Adrenal gland (tissue), 5 donors: Measurements from ENCODE around the gene ANTXR1.

Experiments used
- CTCF ChIP-seq, 6 experiments: fragments of 450-650 bp in 4 of 6; fragments of 200-600 bp in 2 of 6; sonication (generic) in 1 of 6; IDR thresholded peaks; 1 replicate in 5 of 6; 2 replicates in 1 of 6; pipeline versions ENCODE4 v1.5.1 to v1.8.0; 2016 to 2021; ENCODE audit warnings: antibody characterized with exemption in 6 of 6, mild to moderate bottlenecking in 2 of 6, moderate library complexity in 1 of 6
- POLR2A ChIP-seq, 2 donors: fragments of 450-650 bp; IDR thresholded peaks; one replicate each; pipeline ENCODE4 v1.6.1; 2017; ENCODE audit warnings: antibody characterized with exemption in 2 of 2, mild to moderate bottlenecking in 2 of 2, moderate library complexity in 1 of 2
- donor health status: DM: no; HTN: no; CAD: no.

- TF ChIP-seq CTCF (IDR thresholded peaks at IDR 0.05): no peak
- TF ChIP-seq POLR2A (IDR thresholded peaks at IDR 0.05): no peak
These were observed 260.0 kb downstream of the ANTXR1 start for GRCh38 chr2:69272803-69273471.
